Psoas muscle (tissue), 8 donors: ENCODE measurements around the gene CNPY4. TPM values are rescaled to one million over a fixed set of nuclear protein-coding genes. Genes with fewer than 3 reads are reported as not detected.

ENCODE experiments used
- ATAC-seq, 4 donors: fragments of 200-7000 bp; cut with Tn5 transposase; one replicate each; pipeline ENCODE4 v1.9.1; 2020; ENCODE audit warnings: moderate library complexity in 3 of 4, mild to moderate bottlenecking in 2 of 4
- DNase-seq, 2 donors: peaks; one replicate each; pipeline ENCODE4 v3.0.0-alpha.2; 2020
- H3K27ac ChIP-seq: fragments of 200-600 bp; one replicate; pipeline ENCODE4 v1.8.0; 2022
- H3K27me3 ChIP-seq, 3 donors: fragments of 200-600 bp in 1 of 3; one replicate each; pipeline versions ENCODE4 v1.6.1 to v1.8.0; 2013 to 2022; ENCODE audit warnings: low read length in 2 of 3, mild to moderate bottlenecking in 2 of 3, moderate library complexity in 1 of 3; ENCODE audit not compliant: insufficient read depth in 3 of 3
- H3K36me3 ChIP-seq, 2 donors: fragments of 200-600 bp in 1 of 2; one replicate each; pipeline versions ENCODE4 v1.6.1 to v1.8.0; 2013 to 2022; ENCODE audit warnings: low read depth in 1 of 2, mild to moderate bottlenecking in 1 of 2, moderate library complexity in 1 of 2; ENCODE audit not compliant: insufficient read depth in 1 of 2
- H3K4me1 ChIP-seq: fragments of 200-600 bp; one replicate; pipeline ENCODE4 v1.8.0; 2022
- H3K4me3 ChIP-seq: fragments of 200-600 bp; one replicate; pipeline ENCODE4 v1.8.0; 2022; ENCODE audit warnings: mild to moderate bottlenecking
- H3K9me3 ChIP-seq: fragments of 200-600 bp; one replicate; pipeline ENCODE4 v1.8.0; 2022
- WGBS, 3 donors: extraction: QIAGEN DNeasy Blood & Tissue Kit; methylation state at CpG; one replicate each; pipeline versions ENCODE4 v1.1.6 to v1.1.7; 2013; 5-methylcytosine and 5-hydroxymethylcytosine counted together
- intact Hi-C, 2 donors: fragments of 100-400 bp; cut with DNase I; formaldehyde crosslinking; loops; one replicate each; pipeline versions ENCODE4 v1.11.0 to v1.14.2; 2022
- polyA plus RNA-seq, 3 donors: library from polyadenylated mRNA; stranded (reverse); fragments of 200-250 nt; gene quantifications; one replicate each; pipeline ENCODE4 v1.2.3, GENCODE V29; 2013
- total RNA-seq, 4 donors: library from RNA; stranded (reverse); fragmentation: NEBNext Ultra II Directional in 2 of 4; extraction: Animal tissue kit (Norgen Biotek cat#: 25700) in 2 of 4; gene quantifications; one replicate each; pipeline versions ENCODE4 v1.2.1 to v1.2.4, GENCODE V29; 2021 to 2023
- TF ChIP-seq, protein P1 (sequence below): fragments of 200-600 bp; IDR thresholded peaks from one replicate; pipeline ENCODE4 v1.8.0; 2022; ENCODE audit warnings: antibody characterized with exemption
- donor health status: healthy with polysubstance abuse.
- donor health status: DM: no; HTN: no; CAD: no; lungs with moderate emphysema.
- donor health status: Bipolar disorder and iron deficiency.
- donor health status: healthy.
- donor health status: DM: yes; HTN: yes; CAD: no.
- donor health status: DM: no; HTN: no; CAD: no.
- donor health status: DM: no; HTN: no; CAD: no.
- donor health status: DM: yes; HTN: yes; CAD: no.

The CNPY4 gene
- total and polyA plus RNA-seq, 7 donors = 2.2 to 7.0 (median 2.9) TPM

DNA sequence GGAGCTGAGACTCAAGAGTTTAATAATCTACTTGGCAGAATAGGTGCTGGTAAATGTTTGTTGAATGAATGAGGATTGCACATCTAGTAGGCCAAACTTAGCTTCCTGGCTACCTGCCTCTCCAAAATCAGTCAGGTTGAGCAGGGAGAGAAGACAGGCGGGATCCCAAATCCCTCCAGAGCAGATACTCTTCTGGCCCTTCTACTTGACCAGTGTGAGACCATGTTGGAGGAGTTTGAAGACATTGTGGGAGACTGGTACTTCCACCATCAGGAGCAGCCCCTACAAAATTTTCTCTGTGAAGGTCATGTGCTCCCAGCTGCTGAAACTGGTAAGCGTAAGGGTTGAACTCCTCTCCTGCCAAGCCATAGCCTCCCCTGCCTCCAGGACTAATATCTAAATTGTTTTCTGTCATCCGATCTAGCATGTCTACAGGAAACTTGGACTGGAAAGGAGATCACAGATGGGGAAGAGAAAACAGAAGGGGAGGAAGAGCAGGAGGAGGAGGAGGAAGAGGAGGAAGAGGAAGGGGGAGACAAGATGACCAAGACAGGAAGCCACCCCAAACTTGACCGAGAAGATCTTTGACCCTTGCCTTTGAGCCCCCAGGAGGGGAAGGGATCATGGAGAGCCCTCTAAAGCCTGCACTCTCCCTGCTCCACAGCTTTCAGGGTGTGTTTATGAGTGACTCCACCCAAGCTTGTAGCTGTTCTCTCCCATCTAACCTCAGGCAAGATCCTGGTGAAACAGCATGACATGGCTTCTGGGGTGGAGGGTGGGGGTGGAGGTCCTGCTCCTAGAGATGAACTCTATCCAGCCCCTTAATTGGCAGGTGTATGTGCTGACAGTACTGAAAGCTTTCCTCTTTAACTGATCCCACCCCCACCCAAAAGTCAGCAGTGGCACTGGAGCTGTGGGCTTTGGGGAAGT is 5.1 kb downstream of the CNPY4 start:
- no peak for DNase-seq
- H3K27ac ChIP-seq = no peak overlapping the region
- no peak overlapping the region for H3K4me3 ChIP-seq
- peaks cover 0 to 5% of the 10 kb centered on the region in 2 donors for H3K36me3 ChIP-seq
- TF ChIP-seq, protein P1, sequence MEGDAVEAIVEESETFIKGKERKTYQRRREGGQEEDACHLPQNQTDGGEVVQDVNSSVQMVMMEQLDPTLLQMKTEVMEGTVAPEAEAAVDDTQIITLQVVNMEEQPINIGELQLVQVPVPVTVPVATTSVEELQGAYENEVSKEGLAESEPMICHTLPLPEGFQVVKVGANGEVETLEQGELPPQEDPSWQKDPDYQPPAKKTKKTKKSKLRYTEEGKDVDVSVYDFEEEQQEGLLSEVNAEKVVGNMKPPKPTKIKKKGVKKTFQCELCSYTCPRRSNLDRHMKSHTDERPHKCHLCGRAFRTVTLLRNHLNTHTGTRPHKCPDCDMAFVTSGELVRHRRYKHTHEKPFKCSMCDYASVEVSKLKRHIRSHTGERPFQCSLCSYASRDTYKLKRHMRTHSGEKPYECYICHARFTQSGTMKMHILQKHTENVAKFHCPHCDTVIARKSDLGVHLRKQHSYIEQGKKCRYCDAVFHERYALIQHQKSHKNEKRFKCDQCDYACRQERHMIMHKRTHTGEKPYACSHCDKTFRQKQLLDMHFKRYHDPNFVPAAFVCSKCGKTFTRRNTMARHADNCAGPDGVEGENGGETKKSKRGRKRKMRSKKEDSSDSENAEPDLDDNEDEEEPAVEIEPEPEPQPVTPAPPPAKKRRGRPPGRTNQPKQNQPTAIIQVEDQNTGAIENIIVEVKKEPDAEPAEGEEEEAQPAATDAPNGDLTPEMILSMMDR = no peak
- no peak for ATAC-seq
- intact Hi-C loops = loop anchor here (5.0 kb wide), 3 partner anchors 32 to 132 kb away; partner anchors contain the start of gene COPS6 (in 1 of the 2)
- no peaks in the 10 kb centered on the region for H3K27me3 ChIP-seq
- WGBS, 3 donors = 64 to 73% (median 65%) methylated on average over 4 of the region's 4 CpGs
- no peaks in the 10 kb centered on the region for H3K9me3 ChIP-seq
- H3K4me1 ChIP-seq = peaks cover 27% of the 10 kb centered on the region

DNA sequence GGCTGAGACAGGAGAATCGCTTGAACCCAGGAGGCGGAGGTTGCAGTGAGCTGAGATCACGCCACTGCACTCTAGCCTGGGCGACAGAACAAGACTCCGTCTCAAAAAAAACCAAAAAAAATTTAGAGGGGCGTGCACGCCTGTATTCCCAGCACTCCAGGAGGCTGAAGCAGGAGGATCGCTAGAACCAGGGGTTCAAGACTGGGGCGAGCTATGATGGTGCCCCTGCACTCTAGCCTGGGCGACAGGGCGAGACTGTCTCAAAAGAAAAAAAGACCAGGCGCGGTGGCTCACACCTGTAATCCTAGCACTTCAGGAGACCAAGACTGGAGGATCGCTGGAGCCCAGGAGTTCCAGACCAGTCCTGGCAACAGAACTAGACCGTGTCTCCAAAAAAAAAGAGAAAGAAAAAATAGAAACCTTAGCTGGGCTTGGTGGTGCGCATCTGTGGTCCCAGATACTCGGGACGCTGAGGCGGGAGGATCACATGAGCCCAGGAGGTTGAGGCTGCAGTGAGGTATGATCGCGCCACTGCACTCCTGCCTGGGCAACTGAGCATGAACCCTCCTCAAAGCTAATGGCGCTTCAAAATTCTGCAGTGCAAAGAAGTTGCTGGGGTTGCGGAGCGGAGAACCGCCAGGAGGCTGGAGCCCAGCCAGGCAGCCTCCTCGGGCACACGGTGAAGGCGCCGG is 7.0 kb downstream of the CNPY4 start:
- DNase-seq (no peak), ATAC-seq (peak; percentile 14 to 51 (median 24))
- 11% methylated on average over 29 of the region's 29 CpGs for WGBS, 3 donors
- Histone ChIP-seq H3K36me3 (peaks cover 0 to 5% of the 10 kb centered on the region in 2 donors), H3K4me3 (peak overlapping the region; percentile 92), H3K27me3 (no peaks in the 10 kb centered on the region), H3K9me3 (no peaks in the 10 kb centered on the region), H3K4me1 (peaks cover 17% of the 10 kb centered on the region), H3K27ac (peak overlapping the region; percentile 91)
- TF ChIP-seq, protein P1 = no peak
- intact Hi-C loops = loop anchor here (5.0 kb wide), 3 partner anchors 34 to 134 kb away; partner anchors contain the start of gene COPS6 (in 1 of the 2)

- ATAC-seq (peak; percentile 94 to 96 (median 95)), DNase-seq (peak; percentile 89 to 93)
- peaks cover 17% of the 10 kb centered on the region for H3K4me1 ChIP-seq
- peak within 1 kb of the TSS; percentile 91 for H3K27ac ChIP-seq
- peak within 1 kb of the TSS; percentile 92 for H3K4me3 ChIP-seq
- H3K9me3 ChIP-seq = no peaks in the 10 kb centered on the region
- TF ChIP-seq, protein P1 = no peak
- intact Hi-C loops = loop anchor here (5.0 kb wide), 3 partner anchors 35 to 135 kb away; partner anchors contain the start of gene COPS6 (in 1 of the 2)
- WGBS, 3 donors = 0 to 1% (median 0%) methylated on average over 59 to 85 of the region's 85 CpGs
- no peaks in the 10 kb centered on the region for H3K27me3 ChIP-seq
- H3K36me3 ChIP-seq = peaks cover 0 to 5% of the 10 kb centered on the region in 2 donors
Observed at GRCh38 chr7:100126931-100127865, 7.8 kb downstream of the CNPY4 start, which contains the start of gene MBLAC1. Gene MBLAC1, plus strand, starts transcription at chr7:100126967. Its CDS starts 429 bp downstream, at chr7:100127396.
